HG03521 (cell line): ENCODE results near the gene TRPC4AP.
"Not testable (repeated sequence)": the region's sequence is repeated elsewhere in the genome, so short reads cannot be mapped to it uniquely, and the experiment has no call there.

Experiments used
- ATAC-seq: cut with Tn5 transposase; IDR thresholded peaks from one replicate; pipeline ENCODE4 v1.9.1; 2021; ENCODE audit warnings: mild to moderate bottlenecking, moderate library complexity; ENCODE audit not compliant: unreplicated experiment

TRPC4AP gene

DNA sequence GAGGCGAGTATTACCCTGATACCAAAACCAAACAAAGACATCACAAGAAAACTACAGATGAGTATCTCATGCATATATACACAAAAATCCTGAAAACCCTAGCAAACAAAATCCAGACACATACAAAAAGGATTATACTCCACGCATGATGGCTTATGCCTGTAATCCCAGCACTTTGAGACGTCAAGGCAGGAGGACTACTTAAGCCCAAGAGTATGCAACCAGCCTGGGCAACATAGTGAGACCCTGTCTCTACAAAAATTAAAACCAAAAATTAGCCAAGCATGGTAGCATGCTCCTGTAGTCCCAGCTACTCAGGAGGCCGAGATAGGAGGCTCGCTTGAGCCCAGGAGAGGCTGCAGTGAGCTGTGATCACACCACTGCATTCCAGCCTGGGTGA is 32.4 kb downstream of the TRPC4AP start:
- no peak for ATAC-seq

DNA sequence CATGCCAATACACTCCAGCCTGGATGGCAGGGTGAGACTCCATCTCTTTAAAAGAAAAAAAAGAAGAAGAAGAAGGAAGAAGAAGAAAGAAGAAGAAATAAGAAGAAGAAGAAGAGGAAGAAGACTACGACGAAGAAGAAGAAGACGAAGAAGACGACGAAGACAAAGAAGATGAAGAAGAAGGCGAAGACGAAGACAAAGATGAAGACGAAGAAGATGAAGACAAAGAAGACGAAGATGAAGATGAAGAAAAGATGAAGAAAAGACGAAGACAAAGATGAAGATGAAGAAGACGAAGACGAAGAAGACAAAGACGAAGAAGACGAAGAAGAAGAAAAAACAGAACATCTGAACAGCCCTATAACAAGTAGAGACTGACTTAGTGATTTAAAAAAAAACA is 33.0 kb downstream of the TRPC4AP start:
- ATAC-seq, result no peak

DNA sequence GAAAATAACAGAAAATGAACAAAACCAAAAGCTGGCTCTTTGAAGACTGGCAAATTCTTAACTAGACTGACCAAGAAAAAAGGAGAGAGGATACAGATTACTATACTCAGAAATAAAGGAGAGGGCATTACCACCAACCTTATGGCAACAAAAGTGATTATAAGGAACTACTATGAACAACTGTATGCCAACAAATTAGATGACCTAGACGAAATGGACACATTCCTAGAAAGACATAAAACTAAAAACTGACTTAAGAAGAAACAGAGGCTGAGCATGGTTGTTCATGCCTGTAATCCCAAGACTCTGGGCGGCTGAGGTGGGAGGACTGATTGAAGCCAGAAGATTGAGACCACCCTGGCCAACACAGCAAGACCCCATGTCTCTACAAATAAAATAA is 33.5 kb downstream of the TRPC4AP start:
- no peak for ATAC-seq

DNA sequence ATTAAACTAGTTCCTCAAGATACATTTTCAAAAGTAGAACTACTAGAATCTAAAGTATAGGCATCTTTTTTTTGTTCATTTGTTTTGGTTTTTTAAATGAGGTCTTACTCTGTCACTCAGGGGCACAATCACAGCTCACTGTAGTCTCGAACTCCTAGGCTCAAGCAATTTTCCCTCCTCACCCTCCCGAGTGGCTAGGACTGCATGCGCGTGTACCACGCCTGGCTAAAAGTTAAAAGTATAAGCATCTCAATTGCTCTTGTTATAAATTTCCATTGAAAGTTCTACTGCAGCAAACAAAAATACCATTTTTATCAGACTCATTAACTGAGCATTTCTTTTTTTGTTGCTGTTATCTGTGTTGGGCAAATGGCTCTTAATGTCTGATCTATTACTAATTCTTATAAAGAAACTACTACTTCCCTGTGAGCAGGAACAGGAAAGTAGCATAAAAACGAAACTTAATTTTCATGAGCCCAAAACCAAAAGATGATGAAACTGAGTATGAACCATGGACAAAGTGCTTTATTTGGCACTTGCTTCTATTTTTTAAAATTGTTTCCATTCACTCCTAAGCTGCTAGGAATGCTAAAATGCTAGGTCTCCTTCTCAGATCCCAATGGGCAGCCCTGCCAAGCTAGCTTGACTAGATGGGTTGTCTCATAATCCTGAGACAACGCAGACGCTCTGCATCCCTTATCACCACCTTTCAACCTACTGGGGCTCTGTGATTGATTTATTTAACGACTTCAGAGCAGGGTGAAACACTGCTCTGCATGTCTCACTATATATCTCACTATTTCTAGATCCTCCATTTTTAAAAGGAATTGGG is 36.9 kb downstream of the TRPC4AP start:
- no peak for ATAC-seq

DNA sequence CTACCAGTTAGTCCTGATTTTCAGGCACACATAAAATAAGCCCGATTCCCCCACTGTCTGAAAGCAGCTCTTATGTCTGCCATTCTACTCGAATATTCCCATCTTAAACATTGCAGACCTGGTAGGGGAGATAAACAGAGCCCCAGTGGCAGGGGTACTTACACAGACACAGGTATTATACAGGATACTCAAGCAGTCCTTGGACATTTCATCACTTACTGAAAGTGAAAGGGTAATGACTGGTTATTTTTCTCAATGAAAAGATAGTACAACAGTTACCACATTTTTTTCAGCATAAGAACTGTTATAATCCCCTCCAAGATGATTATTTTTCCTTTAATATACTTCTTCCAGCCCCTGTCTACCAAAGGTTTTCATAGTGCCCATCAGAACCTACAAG is 37.8 kb downstream of the TRPC4AP start:
- ATAC-seq, result no peak

DNA sequence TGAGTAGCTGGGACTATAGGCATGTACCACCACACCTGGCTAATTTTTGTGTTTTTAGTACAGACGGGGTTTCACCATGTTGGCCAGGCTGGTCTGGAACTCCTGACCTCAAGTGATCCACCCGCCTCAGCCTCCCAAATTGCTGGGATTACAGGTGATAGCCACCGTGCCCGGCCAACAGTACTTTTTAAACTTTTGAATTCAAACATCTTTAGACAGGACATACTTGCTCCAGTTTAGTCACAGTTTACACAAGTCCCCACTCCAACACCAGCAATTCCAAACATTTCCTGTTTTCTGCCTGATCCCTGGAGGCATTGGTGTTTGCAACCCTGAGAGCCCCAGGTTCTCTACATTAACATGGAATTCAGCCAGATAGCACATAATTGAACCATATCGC is 40.0 kb downstream of the TRPC4AP start:
- not testable (repeated sequence) for ATAC-seq

DNA sequence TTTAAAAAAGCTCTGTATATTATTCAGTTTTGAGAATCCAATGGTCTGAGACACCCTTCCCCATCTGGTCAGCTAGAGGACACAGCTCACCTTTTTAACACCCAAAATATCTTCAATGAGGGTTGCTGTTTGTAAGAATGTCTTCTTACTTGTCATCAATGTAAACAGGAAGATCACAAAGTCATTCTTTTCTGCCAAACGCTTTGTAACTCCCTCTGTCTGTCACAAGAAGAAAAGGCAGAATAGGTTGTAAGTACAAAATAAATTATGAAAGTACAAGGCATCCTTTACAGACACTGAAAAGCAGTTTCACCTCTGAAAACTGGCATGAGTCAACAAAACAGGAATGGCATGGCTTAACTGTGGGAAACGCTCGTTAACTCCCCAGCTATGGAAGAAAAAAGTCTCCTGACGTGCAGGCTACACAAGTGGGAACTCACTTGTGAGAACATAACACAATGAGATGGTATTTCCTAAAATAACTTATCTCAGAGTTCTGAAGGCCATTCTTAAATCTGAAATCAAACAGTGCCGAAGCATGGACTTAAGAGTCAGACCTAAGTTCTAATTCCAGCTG is 42.7 kb downstream of the TRPC4AP start:
- no peak for ATAC-seq

DNA sequence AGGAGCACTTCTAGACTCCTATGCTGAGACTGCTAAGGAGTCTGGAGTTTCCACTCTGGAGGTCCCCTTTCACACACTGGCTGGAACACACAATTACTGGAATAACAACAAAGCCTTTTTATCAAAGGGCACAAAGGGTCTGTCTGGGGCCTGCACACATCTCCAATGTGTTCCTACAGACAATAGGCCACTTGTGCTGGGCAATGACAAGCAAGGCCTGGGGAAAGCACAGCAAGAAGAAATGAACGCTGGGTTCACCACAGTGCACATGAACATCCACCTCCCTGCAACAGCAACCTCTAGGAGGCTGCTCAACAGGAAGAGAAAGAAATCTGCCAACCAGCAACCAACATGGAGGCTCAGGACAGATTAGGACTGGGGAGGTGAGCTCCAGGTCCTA is 43.9 kb downstream of the TRPC4AP start:
- ATAC-seq, result no peak

DNA sequence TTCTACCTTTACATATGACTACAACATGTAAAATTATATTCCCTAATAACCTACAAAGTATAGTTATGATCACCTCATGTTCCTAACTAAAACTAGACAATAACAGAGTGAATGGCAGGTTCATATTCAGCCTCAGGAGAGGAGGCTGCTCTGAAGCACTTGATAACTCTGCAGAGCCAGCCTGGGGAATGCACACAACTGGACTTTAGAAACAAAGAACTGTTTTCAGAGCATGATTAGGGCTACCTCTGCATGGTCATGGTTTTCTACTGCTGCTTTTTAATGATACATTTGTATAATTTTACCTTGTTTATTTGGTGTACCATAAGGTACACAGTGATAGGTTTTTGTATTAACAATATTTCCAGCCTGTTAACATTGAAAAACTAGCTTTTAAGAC is 50.3 kb downstream of the TRPC4AP start:
- ATAC-seq, result no peak

DNA sequence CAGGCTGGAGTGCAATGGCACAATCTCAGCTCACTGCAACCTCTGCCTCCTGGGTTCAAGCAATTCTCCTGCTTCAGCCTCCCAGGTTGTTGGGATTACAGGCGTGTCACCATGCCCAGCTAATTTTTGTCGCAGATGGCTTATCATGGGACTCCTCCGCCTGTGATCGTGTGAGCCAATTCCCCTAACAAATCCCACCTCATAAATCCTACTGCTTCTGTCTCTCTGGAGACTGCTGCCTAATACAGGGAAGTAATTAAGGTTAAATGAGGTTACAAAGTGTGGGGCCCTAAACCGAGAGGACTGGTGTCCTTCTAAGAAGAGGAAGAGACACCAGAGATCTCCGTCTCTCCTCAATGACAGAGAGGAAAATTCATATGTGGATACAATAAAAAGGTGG is 52.0 kb downstream of the TRPC4AP start:
- no peak for ATAC-seq

DNA sequence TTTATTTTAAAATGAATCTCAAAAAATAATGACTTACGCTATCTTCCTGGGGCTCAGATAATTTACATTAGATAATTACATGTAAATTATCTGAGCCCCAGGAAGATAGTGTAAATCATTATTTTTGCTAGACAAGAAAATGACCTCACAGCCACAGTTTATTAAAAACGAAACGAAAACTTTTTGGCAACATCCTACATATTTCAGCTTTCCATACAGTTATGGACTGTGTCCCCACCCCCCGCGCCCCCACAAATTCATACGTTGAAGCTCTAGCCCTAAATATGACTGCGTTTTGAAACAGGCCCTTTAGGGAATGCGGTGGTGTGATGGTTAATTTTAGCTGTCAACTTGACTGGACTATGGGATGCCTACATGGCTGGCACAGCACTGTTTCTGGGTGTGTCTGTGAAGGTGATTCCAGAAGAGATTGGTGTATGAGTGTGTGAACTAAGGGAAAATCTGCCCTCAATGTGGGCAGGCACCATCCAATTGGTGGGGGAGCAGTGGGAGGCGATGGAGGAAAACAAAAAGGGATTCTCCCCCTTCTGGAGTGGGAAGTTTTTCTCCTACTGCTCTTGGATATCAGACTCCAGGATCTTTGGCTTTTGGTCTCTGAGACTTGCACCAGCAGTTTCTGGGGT is 52.6 kb downstream of the TRPC4AP start:
- ATAC-seq, result no peak

DNA sequence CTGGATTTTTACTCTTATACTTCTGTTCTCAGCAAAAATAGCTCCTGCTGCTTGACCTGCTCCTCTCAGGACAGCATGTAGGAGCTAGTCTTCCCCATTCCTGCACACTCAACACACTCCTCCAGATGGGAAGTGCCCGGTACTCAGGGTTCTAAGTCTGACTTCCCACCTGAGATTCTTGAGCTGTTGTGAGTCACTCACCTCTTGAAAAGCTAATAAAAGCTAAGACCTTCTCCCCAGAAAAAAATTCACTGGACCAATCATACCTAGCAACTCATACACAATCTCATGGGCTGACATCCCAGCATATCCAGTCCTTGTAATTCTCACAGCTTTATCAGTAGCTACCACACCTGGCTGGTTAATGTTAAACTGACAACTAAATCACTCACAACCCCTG is 53.5 kb downstream of the TRPC4AP start:
- no peak for ATAC-seq

DNA sequence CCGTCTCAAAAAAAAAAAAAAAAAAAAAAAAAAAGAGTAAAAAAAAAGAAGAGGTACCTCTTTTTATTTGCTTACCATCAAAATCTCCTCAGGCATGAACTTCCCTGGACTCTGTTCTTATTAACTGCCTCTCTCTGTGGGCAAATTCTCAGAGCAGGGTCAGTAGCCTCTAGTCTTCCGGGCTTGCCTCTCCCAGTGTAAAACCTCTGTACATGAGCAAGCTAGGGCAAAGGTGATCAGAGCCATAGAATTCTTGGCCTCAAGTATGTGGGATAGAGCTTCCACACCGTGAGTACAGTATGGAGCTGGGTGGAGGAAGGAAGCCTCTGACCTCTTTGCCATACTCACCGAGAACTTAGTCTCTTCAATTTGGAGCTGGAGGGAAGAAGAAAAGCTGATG is 58.5 kb downstream of the TRPC4AP start:
- no peak for ATAC-seq

DNA sequence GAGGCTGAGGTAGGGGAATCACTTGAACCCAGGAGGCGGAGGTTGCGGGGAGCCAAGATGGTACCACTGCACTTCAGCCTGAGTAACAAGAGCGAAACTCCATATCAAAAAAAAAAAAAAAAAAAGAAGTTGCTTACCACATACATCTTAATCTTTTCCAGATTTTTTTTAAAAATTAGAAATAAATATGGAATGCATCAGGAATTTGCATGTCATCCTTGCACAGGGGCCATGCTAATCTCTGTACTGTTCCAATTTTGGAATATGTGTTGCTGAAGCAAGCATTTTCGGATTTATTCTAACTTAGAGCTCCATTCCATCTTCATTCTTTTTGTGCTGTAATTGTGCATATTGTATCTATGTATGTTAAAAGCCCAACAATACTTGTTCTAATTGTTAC is 62.5 kb downstream of the TRPC4AP start:
- ATAC-seq, result no peak

DNA sequence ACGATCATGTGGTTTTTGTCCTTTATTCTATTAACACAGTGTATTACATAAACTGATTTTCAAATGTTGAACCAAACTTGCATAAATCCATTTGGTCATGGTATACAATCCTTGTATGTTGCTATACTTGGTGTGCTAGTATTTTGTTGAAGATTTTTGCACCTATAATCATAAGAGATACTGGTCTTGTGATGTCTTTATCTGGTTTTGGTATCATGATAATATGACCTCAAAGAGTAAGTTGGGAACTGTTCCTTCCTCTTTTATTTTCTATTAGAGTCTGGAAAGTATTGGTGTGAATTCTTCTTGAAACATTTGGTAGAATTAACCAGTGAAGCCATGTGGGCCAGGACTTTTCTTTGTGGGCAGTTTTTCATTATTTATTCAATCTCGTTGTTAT is 65.3 kb downstream of the TRPC4AP start:
- ATAC-seq, result no peak

DNA sequence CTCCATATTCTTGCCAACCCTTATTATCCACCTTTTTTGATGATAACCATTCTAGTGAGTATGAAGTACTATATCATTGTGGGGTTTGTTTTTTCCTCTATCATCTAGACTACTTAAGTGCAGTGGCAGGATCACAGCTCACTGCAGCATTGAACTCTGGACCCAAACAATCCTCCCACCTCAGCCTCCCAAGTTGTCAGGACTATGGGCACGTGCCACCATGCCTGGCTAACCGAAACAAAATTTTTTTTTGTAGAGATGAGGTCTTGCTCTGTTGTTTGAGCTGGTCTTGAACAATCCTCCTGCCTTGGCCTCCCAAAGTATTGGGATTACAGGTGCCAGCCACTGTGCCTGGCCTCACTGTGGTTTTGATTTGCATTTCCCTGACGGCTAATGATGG is 67.5 kb downstream of the TRPC4AP start:
- no peak for ATAC-seq

DNA sequence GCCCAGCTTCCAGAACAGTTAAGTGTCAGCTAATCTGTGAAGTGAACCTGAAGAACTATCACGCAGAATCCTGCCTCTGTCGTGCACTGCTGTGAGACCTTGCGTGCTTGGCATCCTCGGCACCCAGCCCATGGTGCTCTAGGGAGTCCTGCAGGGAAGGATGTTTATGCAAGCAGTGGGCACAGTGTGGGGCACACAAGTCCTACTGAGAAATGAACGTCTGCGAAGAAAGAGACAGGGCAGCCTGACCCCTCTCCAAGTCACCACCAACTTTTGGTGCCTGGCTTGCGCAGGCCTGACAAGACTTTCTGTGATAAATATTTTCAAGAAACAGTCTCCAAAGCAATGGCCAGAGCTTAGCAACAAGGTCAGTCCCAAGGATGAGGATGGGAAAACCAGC is 69.0 kb downstream of the TRPC4AP start:
- ATAC-seq, result no peak

DNA sequence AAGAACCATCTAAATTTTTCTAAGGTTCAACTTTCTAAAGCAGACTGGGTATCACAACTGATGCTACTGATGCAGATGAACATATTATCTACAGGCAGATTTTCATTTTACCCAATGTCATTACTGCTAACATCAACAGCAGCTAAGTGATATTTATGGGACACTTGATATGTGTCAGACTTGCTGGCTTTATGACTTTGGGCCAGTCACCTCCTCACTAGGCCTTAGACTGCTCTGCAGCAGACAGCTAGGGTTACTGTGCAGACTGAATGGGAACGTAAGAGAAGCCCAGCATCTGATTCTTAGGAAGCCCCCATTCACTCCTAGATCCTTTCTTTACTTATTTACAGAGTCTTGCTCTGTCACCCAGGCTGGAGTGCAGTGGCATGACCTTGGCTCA is 70.8 kb downstream of the TRPC4AP start:
- no peak for ATAC-seq

DNA sequence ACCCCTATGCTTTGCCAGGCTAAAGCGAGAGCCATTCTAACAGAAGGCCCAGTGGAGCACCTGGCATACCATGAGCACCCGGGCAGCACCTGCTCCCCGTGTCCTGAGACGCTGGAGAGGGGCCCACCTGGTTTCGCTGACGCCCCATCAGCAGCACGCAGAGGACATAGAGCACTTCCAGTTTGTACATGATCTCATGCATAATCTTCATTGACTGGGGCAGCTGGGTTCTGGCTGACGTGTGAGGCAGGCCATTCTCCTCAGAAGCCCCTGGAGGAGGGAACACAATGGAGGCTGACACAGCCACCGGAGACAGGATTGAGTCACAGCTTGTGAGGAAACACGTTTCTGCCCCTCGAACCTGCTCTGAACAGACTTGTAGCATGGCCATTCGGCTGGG is 71.5 kb downstream of the TRPC4AP start:
- no peak for ATAC-seq

DNA sequence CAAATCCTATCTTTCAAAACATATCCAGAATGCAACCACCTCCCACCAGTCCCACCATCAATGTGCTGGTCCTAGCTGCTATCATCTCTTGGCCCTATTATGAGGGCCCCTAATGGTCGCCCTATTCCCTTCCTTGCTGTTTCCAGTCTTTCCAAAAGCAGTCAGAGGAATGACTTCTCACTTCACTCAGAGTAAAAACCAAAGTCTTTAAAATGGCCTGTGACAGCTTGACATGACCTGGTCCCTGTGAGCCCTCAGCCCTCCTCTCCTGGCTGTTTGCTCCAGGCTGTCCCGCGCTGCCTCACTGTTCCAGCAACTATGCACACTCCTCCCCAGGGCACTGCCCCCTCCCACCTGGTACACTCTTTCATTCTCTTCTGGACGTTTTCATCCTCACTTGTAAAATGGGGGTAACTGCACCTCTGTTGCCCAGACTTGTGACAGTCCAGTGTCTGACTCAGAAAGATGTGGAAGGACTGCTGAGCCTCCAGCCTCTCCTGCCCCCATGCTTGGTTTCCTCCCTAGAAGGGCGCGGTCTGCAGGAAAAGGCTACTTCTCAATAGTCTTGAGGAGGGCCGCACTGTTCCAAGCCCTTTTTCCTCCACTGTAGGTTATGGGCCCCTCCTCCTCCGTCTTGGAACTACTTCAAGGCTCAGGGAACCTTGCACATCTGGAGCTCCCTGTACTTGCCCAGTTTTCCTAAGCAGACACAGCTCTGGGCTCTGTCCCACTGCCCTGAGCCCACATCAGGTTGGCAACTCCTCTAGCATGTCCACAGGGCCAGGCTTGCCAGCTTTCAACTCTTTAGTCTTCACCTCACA is 72.3 kb downstream of the TRPC4AP start:
- ATAC-seq, result no peak

DNA sequence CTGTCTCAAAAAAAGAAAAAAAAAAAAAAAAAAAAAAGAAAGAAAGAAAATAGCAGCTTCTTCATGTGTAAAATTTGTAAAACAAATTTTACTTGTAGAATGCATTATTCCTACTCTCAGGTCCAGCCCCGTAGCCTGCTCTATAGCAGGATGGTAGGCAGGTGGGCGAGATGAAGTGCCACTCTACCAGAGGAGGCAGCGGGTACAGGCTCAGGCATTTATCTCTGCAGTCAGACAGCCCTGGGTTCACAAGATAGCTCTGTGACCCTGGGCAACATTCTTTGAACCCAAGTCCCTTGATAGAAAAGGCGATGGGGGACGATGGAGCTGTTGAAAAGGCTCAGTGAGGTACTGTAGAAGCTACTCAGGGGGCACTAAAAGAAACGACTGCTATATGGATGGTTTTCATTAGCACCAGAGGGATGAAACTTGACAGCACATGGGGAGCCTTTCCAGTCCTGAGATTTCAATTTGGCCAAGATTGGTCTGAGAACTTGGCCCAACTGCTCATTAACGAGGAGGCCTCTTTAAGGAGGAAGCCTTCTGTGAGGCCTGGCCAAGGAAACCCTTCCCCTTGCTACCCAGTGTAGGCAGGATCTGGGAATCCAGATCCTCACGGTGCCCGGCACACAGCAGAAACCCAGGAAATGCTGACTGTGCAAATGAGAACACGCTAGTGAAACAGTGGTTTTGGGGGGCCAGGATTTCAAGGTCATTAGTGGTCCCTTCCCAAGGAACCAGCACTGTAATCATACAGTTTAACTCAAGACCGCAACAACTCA is 73.8 kb downstream of the TRPC4AP start:
- ATAC-seq, result no peak
